Inferior parietal cortex (tissue), 1 donor: ENCODE measurements around the gene TYK2.
A peak's percentile ranks its signal among the peaks of the same experiment; 100 is the strongest.

Source experiments
- DNase-seq: peaks from one replicate; pipeline ENCODE4 v3.0.0-alpha.2; 2016; ENCODE audit errors: extremely low spot score

TYK2 gene

GRCh38 chr19:10315335-10316214 is 64.8 kb downstream of the TYK2 start, which contains the start of gene FDX2:
TSS of gene FDX2 (minus strand) at chr19:10316015. CDS start at chr19:10315996, 19 bp downstream.
- DNase-seq: peak; percentile 92

GRCh38 chr19:10309423-10309822 is 70.9 kb downstream of the TYK2 start, which contains the start of gene ZGLP1:
TSS of gene ZGLP1 (minus strand) at chr19:10309815.
- no peak for DNase-seq

- no peak for DNase-seq
These were observed 74.0 kb downstream of the TYK2 start for GRCh38 chr19:10306327-10306726.

GRCh38 chr19:10305139-10305806 is 75.1 kb downstream of the TYK2 start:
- DNase-seq: no peak
